ACC112 (cell line): ENCODE results near the gene ADK.
A peak's percentile ranks its signal among the peaks of the same experiment; 100 is the strongest.

Experiments
- H2AFZ ChIP-seq: fragments of 200-600 bp; sonication (generic); one replicate; pipeline ENCODE4 v1.6.0; 2017; ENCODE audit warnings: antibody characterized with exemption, low read length; ENCODE audit not compliant: unreplicated experiment
- H3K27ac ChIP-seq: fragments of 200-600 bp; sonication (generic); 2 replicates; pipeline ENCODE4 v1.5.1; 2014; ENCODE audit warnings: low read depth, mild to moderate bottlenecking, antibody characterized with exemption, low read length, moderate library complexity
- H3K27me3 ChIP-seq: fragments of 200-600 bp; sonication (generic); 2 replicates; pipeline ENCODE4 v1.6.1; 2014; ENCODE audit warnings: mild to moderate bottlenecking, antibody characterized with exemption, low read length, moderate library complexity, mixed read lengths; ENCODE audit not compliant: insufficient read depth
- H3K36me3 ChIP-seq: fragments of 200-600 bp; sonication (generic); 2 replicates; pipeline ENCODE4 v1.6.1; 2016; ENCODE audit warnings: mild to moderate bottlenecking, antibody characterized with exemption, low read length, moderate library complexity, mixed read lengths; ENCODE audit not compliant: insufficient read depth
- H3K4me1 ChIP-seq: fragments of 200-600 bp; sonication (generic); one replicate; pipeline ENCODE4 v1.6.1; 2016; ENCODE audit warnings: low read length, mixed read lengths; ENCODE audit not compliant: insufficient read depth, unreplicated experiment, control insufficient read depth
- H3K4me3 ChIP-seq: fragments of 200-600 bp; sonication (generic); 2 replicates; pipeline ENCODE4 v1.5.1; 2014; ENCODE audit warnings: mild to moderate bottlenecking, low read depth, low read length
- H3K79me2 ChIP-seq: fragments of 200-600 bp; sonication (generic); one replicate; pipeline ENCODE4 v1.6.0; 2016; ENCODE audit warnings: low read length; ENCODE audit not compliant: control insufficient read depth, unreplicated experiment, insufficient read depth

Gene ADK

GRCh38 chr10:74500026-74500704, 349.1 kb downstream of the ADK start:
- H3K27ac ChIP-seq: peak overlapping the region; percentile 54
- H3K36me3 ChIP-seq: no peaks in the 10 kb centered on the region; the same call in none of the 2 replicates
- peaks cover 46% of the 10 kb centered on the region for H3K4me1 ChIP-seq
- H3K79me2 ChIP-seq: no peaks in the 10 kb centered on the region
- H2AFZ ChIP-seq: no peak overlapping the region
- H3K4me3 ChIP-seq: no peak overlapping the region; the same call in 1 of the 2 replicates
- no peaks in the 10 kb centered on the region for H3K27me3 ChIP-seq

GRCh38 chr10:74500816-74501215, 349.8 kb downstream of the ADK start:
- Histone ChIP-seq H3K27me3 (no peaks in the 10 kb centered on the region), H3K27ac (peak overlapping the region; percentile 54), H2AFZ (no peak overlapping the region), H3K79me2 (no peaks in the 10 kb centered on the region), H3K36me3 (peaks cover 5% of the 10 kb centered on the region), H3K4me3 (peak overlapping the region; percentile 38), H3K4me1 (peaks cover 46% of the 10 kb centered on the region)

GRCh38 chr10:74502963-74503608, 352.1 kb downstream of the ADK start:
- Histone ChIP-seq H3K4me3 (peak overlapping the region; percentile 42; the same call in 1 of the 2 replicates), H3K27me3 (no peaks in the 10 kb centered on the region), H3K36me3 (peaks cover 5% of the 10 kb centered on the region; the same call in 1 of the 2 replicates), H2AFZ (no peak overlapping the region), H3K4me1 (peaks cover 46% of the 10 kb centered on the region), H3K27ac (peak overlapping the region; percentile 67), H3K79me2 (no peaks in the 10 kb centered on the region)

- Histone ChIP-seq H3K27me3 (no peaks in the 10 kb centered on the region), H3K4me1 (peaks cover 13% of the 10 kb centered on the region), H3K27ac (no peak overlapping the region), H3K4me3 (no peak overlapping the region), H3K79me2 (no peaks in the 10 kb centered on the region), H2AFZ (no peak overlapping the region), H3K36me3 (peaks cover 8% of the 10 kb centered on the region)
Observed at GRCh38 chr10:74507951-74508350, 356.9 kb downstream of the ADK start.

- no peaks in the 10 kb centered on the region for H3K4me1 ChIP-seq
- H2AFZ ChIP-seq: no peak overlapping the region
- peaks cover 15% of the 10 kb centered on the region for H3K36me3 ChIP-seq
- H3K27ac ChIP-seq: no peak overlapping the region
- H3K4me3 ChIP-seq: no peak overlapping the region
- no peaks in the 10 kb centered on the region for H3K79me2 ChIP-seq
- no peaks in the 10 kb centered on the region for H3K27me3 ChIP-seq
Observed at GRCh38 chr10:74510594-74510993, 359.6 kb downstream of the ADK start.

- peaks cover 14% of the 10 kb centered on the region for H3K36me3 ChIP-seq
- H2AFZ ChIP-seq: no peak overlapping the region
- no peaks in the 10 kb centered on the region for H3K4me1 ChIP-seq
- no peaks in the 10 kb centered on the region for H3K27me3 ChIP-seq
- H3K4me3 ChIP-seq: no peak overlapping the region
- H3K27ac ChIP-seq: no peak overlapping the region
- H3K79me2 ChIP-seq: no peaks in the 10 kb centered on the region
Observed at GRCh38 chr10:74511051-74511450, 360.0 kb downstream of the ADK start.

- Histone ChIP-seq H3K79me2 (no peaks in the 10 kb centered on the region), H3K36me3 (peaks cover 14% of the 10 kb centered on the region), H3K27me3 (no peaks in the 10 kb centered on the region), H3K27ac (no peak overlapping the region), H2AFZ (no peak overlapping the region), H3K4me1 (no peaks in the 10 kb centered on the region), H3K4me3 (no peak overlapping the region)
Observed at GRCh38 chr10:74514322-74514721, 363.3 kb downstream of the ADK start.

- H3K79me2 ChIP-seq: no peaks in the 10 kb centered on the region
- H3K4me1 ChIP-seq: no peaks in the 10 kb centered on the region
- H3K27me3 ChIP-seq: no peaks in the 10 kb centered on the region
- no peak overlapping the region for H3K27ac ChIP-seq
- H3K4me3 ChIP-seq: no peak overlapping the region
- H3K36me3 ChIP-seq: peaks cover 11% of the 10 kb centered on the region
- no peak overlapping the region for H2AFZ ChIP-seq
Observed at GRCh38 chr10:74518061-74518460, 367.0 kb downstream of the ADK start.

GRCh38 chr10:74521526-74521925, 370.5 kb downstream of the ADK start:
- Histone ChIP-seq H3K4me3 (no peak overlapping the region), H3K27ac (no peak overlapping the region), H3K4me1 (no peaks in the 10 kb centered on the region), H2AFZ (no peak overlapping the region), H3K36me3 (peaks cover 4% of the 10 kb centered on the region; the same call in 1 of the 2 replicates), H3K79me2 (no peaks in the 10 kb centered on the region), H3K27me3 (no peaks in the 10 kb centered on the region)

GRCh38 chr10:74523199-74523598, 372.2 kb downstream of the ADK start:
- Histone ChIP-seq H3K4me3 (no peak overlapping the region), H3K79me2 (no peaks in the 10 kb centered on the region), H3K27me3 (no peaks in the 10 kb centered on the region), H2AFZ (no peak overlapping the region), H3K36me3 (peaks cover 6% of the 10 kb centered on the region; the same call in 1 of the 2 replicates), H3K4me1 (no peaks in the 10 kb centered on the region), H3K27ac (no peak overlapping the region)

GRCh38 chr10:74525885-74526284, 374.9 kb downstream of the ADK start:
- no peaks in the 10 kb centered on the region for H3K4me1 ChIP-seq
- H3K27me3 ChIP-seq: no peaks in the 10 kb centered on the region
- H2AFZ ChIP-seq: no peak overlapping the region
- H3K27ac ChIP-seq: no peak overlapping the region
- no peaks in the 10 kb centered on the region for H3K79me2 ChIP-seq
- H3K36me3 ChIP-seq: peaks cover 6% of the 10 kb centered on the region; the same call in 1 of the 2 replicates
- H3K4me3 ChIP-seq: no peak overlapping the region
